Thoracic aorta (tissue), 2 donors: Measurements from ENCODE around the gene RALA. TPM values are rescaled to one million over a fixed set of nuclear protein-coding genes. Genes with fewer than 3 reads are reported as not detected.

Experiments
- ATAC-seq: fragments of 150-250 bp; one replicate; pipeline ENCODE4 v1.8.0; 2017; ENCODE audit warnings: low read depth; ENCODE audit not compliant: insufficient number of reproducible peaks, low FRiP score
- DNase-seq: peaks from one replicate; pipeline ENCODE4 v3.0.0-alpha.2; 2020; ENCODE audit warnings: low spot score
- H3K27ac ChIP-seq, 2 donors: fragments of 200-600 bp; sonication (generic); 1 replicate in 1 of 2; 2 replicates in 1 of 2; pipeline ENCODE4 v1.5.1; 2016; ENCODE audit warnings: mild to moderate bottlenecking in 2 of 2, moderate library complexity in 2 of 2
- H3K27me3 ChIP-seq: fragments of 200-600 bp; sonication (generic); replicated peaks from 2 replicates; pipeline ENCODE4 v1.6.0; 2016; ENCODE audit warnings: mild to moderate bottlenecking; ENCODE audit not compliant: insufficient read depth
- H3K36me3 ChIP-seq: fragments of 200-600 bp; sonication (generic); one replicate; pipeline ENCODE4 v1.5.1; 2016
- H3K4me1 ChIP-seq, 2 donors: fragments of 200-600 bp; sonication (generic); 1 replicate in 1 of 2; 2 replicates in 1 of 2; pipeline versions ENCODE4 v1.5.1 to v1.6.0; 2016; ENCODE audit warnings: low read depth in 2 of 2, mild to moderate bottlenecking in 1 of 2; ENCODE audit not compliant: control insufficient read depth in 1 of 2
- H3K4me3 ChIP-seq: fragments of 200-600 bp; sonication (generic); 2 replicates; pipeline ENCODE4 v1.5.1; 2016; ENCODE audit warnings: mild to moderate bottlenecking
- H3K9me3 ChIP-seq: fragments of 200-600 bp; sonication (generic); 2 replicates; pipeline ENCODE4 v1.5.1; 2016
- total RNA-seq, 2 donors: library from RNA; depleted of rRNA; stranded (reverse); fragments of >200 nt; gene quantifications; one replicate each; pipeline versions ENCODE4 v1.1.0 to v1.2.3, GENCODE V29; 2016
- TF ChIP-seq, protein P1 (sequence below): fragments of 200-600 bp; sonication (generic); IDR thresholded peaks from one replicate; pipeline ENCODE4 v1.5.1; 2019; ENCODE audit warnings: antibody characterized with exemption

Gene RALA
- total RNA-seq, 2 donors from 2014 or later, result 7.3 to 9.8 TPM

DNA sequence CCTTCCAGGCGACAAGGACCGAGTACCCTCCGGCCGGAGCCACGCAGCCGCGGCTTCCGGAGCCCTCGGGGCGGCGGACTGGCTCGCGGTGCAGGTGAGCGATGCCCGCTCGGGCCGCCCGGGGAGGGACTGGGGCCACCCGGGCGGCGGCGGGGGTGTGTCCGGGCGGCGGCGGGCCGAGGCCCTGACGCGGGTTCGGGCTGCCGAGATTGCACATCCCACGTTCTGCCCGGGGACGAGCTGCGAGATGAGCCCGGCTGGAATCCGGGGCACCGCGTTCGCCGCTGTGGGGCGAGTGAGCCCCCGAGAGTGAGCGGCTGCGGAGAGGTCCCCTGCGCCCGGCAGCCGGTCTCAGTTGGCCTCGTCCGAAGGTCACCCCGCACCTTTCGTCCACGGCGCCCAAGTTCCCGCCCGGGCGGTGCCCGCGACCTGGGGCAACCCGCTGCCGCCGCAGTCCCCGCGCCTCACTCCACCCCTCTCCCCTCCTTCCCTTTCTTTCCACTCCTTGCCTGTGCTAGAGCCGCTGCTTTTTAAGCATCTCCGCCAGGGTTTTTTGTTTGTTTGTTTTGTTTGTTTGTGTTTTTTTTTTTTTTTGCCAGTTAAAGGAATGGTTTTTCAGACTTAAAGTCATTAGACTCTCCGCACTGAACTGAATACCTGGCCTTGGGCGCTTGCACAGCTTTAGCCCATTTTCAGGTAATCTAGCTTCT is 515 bp downstream of the RALA start:
- no peaks in the 10 kb centered on the region for H3K36me3 ChIP-seq
- ATAC-seq, result no peak
- H3K27me3 ChIP-seq, result no peaks in the 10 kb centered on the region
- peaks cover 10 to 39% of the 10 kb centered on the region in 2 donors for H3K4me1 ChIP-seq
- TF ChIP-seq, protein P1, sequence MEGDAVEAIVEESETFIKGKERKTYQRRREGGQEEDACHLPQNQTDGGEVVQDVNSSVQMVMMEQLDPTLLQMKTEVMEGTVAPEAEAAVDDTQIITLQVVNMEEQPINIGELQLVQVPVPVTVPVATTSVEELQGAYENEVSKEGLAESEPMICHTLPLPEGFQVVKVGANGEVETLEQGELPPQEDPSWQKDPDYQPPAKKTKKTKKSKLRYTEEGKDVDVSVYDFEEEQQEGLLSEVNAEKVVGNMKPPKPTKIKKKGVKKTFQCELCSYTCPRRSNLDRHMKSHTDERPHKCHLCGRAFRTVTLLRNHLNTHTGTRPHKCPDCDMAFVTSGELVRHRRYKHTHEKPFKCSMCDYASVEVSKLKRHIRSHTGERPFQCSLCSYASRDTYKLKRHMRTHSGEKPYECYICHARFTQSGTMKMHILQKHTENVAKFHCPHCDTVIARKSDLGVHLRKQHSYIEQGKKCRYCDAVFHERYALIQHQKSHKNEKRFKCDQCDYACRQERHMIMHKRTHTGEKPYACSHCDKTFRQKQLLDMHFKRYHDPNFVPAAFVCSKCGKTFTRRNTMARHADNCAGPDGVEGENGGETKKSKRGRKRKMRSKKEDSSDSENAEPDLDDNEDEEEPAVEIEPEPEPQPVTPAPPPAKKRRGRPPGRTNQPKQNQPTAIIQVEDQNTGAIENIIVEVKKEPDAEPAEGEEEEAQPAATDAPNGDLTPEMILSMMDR, result no peak
- peak overlapping the region; percentile 83 to 85 for H3K27ac ChIP-seq
- H3K9me3 ChIP-seq, result no peaks in the 10 kb centered on the region
- DNase-seq, result no peak
- H3K4me3 ChIP-seq, result peak overlapping the region; percentile 92

DNA sequence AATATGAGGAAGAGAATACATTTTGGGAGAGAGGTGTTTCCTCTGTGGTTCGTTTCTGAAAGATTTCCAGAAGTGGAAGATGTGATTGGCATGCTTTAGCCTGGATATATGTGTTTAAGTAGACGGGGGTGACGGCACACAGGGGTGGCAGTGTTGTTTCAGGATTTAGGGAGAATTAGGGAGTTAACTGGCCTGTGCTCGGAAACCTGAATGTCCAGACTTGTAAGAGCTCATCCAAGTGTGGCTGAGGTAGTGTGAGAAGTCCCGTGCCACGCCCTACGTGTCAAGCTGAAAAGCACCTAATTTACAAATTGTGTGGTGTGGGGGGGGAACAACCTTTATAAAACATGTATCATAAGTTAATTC is 1.1 kb downstream of the RALA start:
- no peaks in the 10 kb centered on the region for H3K27me3 ChIP-seq
- peaks cover 10 to 39% of the 10 kb centered on the region in 2 donors for H3K4me1 ChIP-seq
- H3K27ac ChIP-seq, result peak overlapping the region in 1 of 2 donors; percentile 85
- TF ChIP-seq, protein P1, result no peak
- DNase-seq (no peak), ATAC-seq (no peak)
- peak overlapping the region; percentile 92 for H3K4me3 ChIP-seq
- H3K9me3 ChIP-seq, result no peaks in the 10 kb centered on the region
- H3K36me3 ChIP-seq, result no peaks in the 10 kb centered on the region

DNA sequence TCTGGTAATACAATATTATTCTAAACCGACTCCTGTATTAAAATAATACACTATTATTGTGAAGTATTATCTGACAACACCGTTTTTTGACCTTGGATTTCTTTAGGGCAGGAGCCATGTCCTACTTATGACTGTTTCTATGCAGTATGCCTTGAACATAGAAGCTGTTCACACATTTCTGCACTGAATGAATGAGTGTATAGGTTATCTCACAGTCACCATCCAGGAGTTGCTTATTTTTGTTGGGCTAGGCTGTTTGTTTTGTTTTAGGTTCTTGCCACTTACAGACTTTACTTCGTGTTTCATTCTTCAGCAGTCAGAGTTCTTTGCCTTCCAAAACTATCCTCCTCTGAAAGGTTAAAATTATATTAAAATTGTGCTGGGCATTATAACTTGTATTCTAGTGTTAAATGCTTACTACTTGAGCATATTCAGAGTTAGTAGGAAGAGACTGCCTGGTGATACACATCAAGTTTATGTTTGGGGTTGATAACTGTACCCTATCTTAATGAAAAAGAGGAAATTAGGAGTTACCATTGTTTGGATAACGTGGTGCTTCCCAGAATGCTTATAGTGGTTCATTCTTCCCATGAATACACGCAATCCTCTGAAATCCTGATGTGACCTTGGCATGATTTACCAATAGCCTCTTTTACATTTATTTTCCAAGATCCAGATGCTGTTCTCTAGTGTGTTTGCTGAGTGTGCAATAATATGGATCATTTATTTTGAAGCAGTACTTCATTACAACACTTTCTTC is 1.7 kb downstream of the RALA start:
- TF ChIP-seq, protein P1, result no peak
- Histone ChIP-seq H3K4me3 (peak overlapping the region; percentile 92), H3K27me3 (no peaks in the 10 kb centered on the region), H3K9me3 (no peaks in the 10 kb centered on the region), H3K4me1 (peaks cover 10 to 39% of the 10 kb centered on the region in 2 donors), H3K36me3 (no peaks in the 10 kb centered on the region), H3K27ac (no peak overlapping the region)
- ATAC-seq (no peak), DNase-seq (no peak)

DNA sequence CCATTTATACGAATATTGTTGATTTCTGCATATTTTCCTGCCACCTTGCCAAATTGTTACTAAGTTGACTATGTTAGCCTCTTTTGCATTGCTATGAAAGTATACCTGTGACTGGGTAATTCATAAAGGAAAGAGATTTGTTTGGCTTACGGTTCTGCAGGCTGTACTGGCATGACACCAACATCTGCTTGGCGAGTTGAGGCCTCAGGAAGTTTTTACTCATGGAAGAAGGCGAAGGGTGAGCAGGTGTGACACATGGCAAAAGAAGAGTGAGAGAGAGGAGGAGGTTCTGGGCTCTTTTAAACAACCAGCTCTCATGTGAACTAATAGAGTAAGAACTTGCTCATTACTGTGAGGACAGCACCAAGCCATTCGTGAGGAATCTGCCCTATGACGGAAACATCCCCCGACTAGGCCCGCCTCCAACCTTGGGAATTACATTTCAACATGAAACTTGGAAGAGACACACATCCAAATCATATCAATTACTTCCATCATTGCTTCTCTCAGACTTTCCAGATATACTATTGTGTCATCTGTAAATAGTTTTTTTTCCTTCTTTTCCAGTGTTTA is 8.4 kb downstream of the RALA start:
- H3K36me3 ChIP-seq, result no peaks in the 10 kb centered on the region
- H3K9me3 ChIP-seq, result no peaks in the 10 kb centered on the region
- H3K4me3 ChIP-seq, result no peak overlapping the region
- TF ChIP-seq, protein P1, result no peak
- H3K27ac ChIP-seq, result no peak overlapping the region
- DNase-seq (no peak), ATAC-seq (no peak)
- H3K4me1 ChIP-seq, result peaks cover 0 to under 1% of the 10 kb centered on the region in 2 donors
- H3K27me3 ChIP-seq, result no peaks in the 10 kb centered on the region
